Naive thymus-derived CD4-positive, alpha-beta T cell (primary cell): ENCODE measurements around the gene RSAD1. TPM values are rescaled to one million over a fixed set of nuclear protein-coding genes. Genes with fewer than 3 reads are reported as not detected.

ENCODE experiments used
- ATAC-seq: fragments of 150-1000 bp; cut with Tn5 transposase; 2 replicates; pipeline ENCODE4 v1.10.0; 2021; ENCODE audit warnings: mild to moderate bottlenecking, moderate library complexity
- CTCF ChIA-PET: fragments of 350-600 bp; sonication (Branson Sonifier 250); formaldehyde crosslinking; loops from one replicate; lab custom pipeline; 2021; ENCODE audit warnings: antibody characterized with exemption; lab: Charles Lee
- POLR2A ChIA-PET: fragments of 350-600 bp; sonication (Branson Sonifier 250); formaldehyde crosslinking; loops from one replicate; lab custom pipeline; 2021; ENCODE audit warnings: antibody characterized with exemption, inconsistent platforms; lab: Charles Lee
- DNase-seq, 9 donors: peaks; one replicate each; pipeline versions ENCODE4 v3.0.0 to v3.0.0-alpha.2; 2020 to 2022; ENCODE audit warnings: mixed read lengths in 1 of 9
- H3K27ac ChIP-seq: one replicate; pipeline ENCODE4 v1.7.0; 2013; ENCODE audit warnings: mild to moderate bottlenecking, low read depth, low read length, moderate library complexity
- H3K27me3 ChIP-seq, 2 donors: one replicate each; pipeline ENCODE4 v1.7.0; 2013; ENCODE audit warnings: low read length in 2 of 2, mild to moderate bottlenecking in 2 of 2, moderate library complexity in 2 of 2; ENCODE audit not compliant: control insufficient read depth in 2 of 2, insufficient read depth in 2 of 2
- H3K36me3 ChIP-seq, 3 experiments: 1 replicate in 2 of 3; 2 replicates in 1 of 3; pipeline ENCODE4 v1.7.0; 2013; ENCODE audit warnings: low read length in 3 of 3, mild to moderate bottlenecking in 3 of 3, moderate library complexity in 1 of 3; ENCODE audit not compliant: insufficient read depth in 3 of 3, control insufficient read depth in 2 of 3
- H3K4me1 ChIP-seq, 2 donors: one replicate each; pipeline ENCODE4 v1.7.0; 2013; ENCODE audit warnings: low read length in 2 of 2, mild to moderate bottlenecking in 2 of 2, moderate library complexity in 1 of 2; ENCODE audit not compliant: control insufficient read depth in 2 of 2, insufficient read depth in 2 of 2
- H3K4me3 ChIP-seq: 2 replicates; pipeline ENCODE4 v1.7.0; 2013; ENCODE audit warnings: mild to moderate bottlenecking, low read length
- H3K9me3 ChIP-seq, 3 experiments: 1 replicate in 2 of 3; 2 replicates in 1 of 3; pipeline ENCODE4 v1.7.0; 2013; ENCODE audit warnings: low read length in 3 of 3; ENCODE audit not compliant: control insufficient read depth in 2 of 3
- H3K27ac Mint-ChIP-seq, 9 donors: one replicate each; pipeline ENCODE4 v1.8.0; 2020 to 2022; ENCODE audit warnings: mixed read lengths in 9 of 9, mild to moderate bottlenecking in 8 of 9, moderate library complexity in 5 of 9, inconsistent platforms in 2 of 9
- H3K27me3 Mint-ChIP-seq, 5 donors: one replicate each; pipeline ENCODE4 v1.8.0; 2021 to 2022; ENCODE audit warnings: mixed read lengths in 5 of 5, mild to moderate bottlenecking in 1 of 5
- H3K36me3 Mint-ChIP-seq, 5 donors: one replicate each; pipeline ENCODE4 v1.8.0; 2020 to 2022; ENCODE audit warnings: mixed read lengths in 5 of 5, mild to moderate bottlenecking in 3 of 5, inconsistent platforms in 1 of 5
- H3K4me1 Mint-ChIP-seq, 7 donors: one replicate each; pipeline ENCODE4 v1.8.0; 2020 to 2022; ENCODE audit warnings: mixed read lengths in 7 of 7, mild to moderate bottlenecking in 3 of 7, inconsistent platforms in 1 of 7
- H3K4me3 Mint-ChIP-seq, 10 donors: one replicate each; pipeline ENCODE4 v1.8.0; 2020 to 2022; ENCODE audit warnings: mild to moderate bottlenecking in 10 of 10, mixed read lengths in 10 of 10, moderate library complexity in 6 of 10, inconsistent platforms in 2 of 10
- H3K9me3 Mint-ChIP-seq, 11 donors: one replicate each; pipeline ENCODE4 v1.8.0; 2020 to 2022; ENCODE audit warnings: mixed read lengths in 11 of 11, mild to moderate bottlenecking in 4 of 11, inconsistent platforms in 1 of 11, moderate library complexity in 1 of 11
- intact Hi-C, 2 donors: fragments of 100-400 bp; cut with micrococcal nuclease; formaldehyde crosslinking; loops; one replicate each; pipeline ENCODE4 v1.15.1; 2023
- polyA plus RNA-seq, 2 donors: library from polyadenylated mRNA; unstranded; fragments of 300-500 nt; fragmentation: Illumina TruSeq; gene quantifications; one replicate each; pipeline ENCODE4 v1.2.3, GENCODE V29; 2021
- total RNA-seq, 6 experiments: library from RNA in 5 of 6; stranded (reverse) in 5 of 6; gene quantifications; 1 replicate in 5 of 6; 2 replicates in 1 of 6; pipeline ENCODE4 v1.2.3 and lab custom pipeline; 2021 to 2026

Gene RSAD1
- total and polyA plus RNA-seq, 7 experiments from 2014 or later = 38.3 to 91.0 (median 56.8) TPM

GRCh38 chr17:50495217-50495823 is 16.7 kb downstream of the RSAD1 start:
- no peaks in the 10 kb centered on the region for H3K36me3 Mint-ChIP-seq

GRCh38 chr17:50495918-50496317 is 17.3 kb downstream of the RSAD1 start:
- peaks cover 0 to 2% (median 0%) of the 10 kb centered on the region in 7 donors for H3K4me1 Mint-ChIP-seq
- intact Hi-C loops = no loop called here
- H3K36me3 Mint-ChIP-seq = no peaks in the 10 kb centered on the region
- ChIA-PET CTCF (no interaction called here), POLR2A (no interaction called here)
- DNase-seq = no peak
- H3K4me3 Mint-ChIP-seq = no peak overlapping the region
- H3K27me3 Mint-ChIP-seq = peaks cover 0 to 7% (median 0%) of the 10 kb centered on the region in 5 donors
- Histone ChIP-seq H3K9me3 (no peaks in the 10 kb centered on the region), H3K36me3 (no peaks in the 10 kb centered on the region), H3K27me3 (no peaks in the 10 kb centered on the region), H3K4me1 (no peaks in the 10 kb centered on the region), H3K4me3 (no peak overlapping the region), H3K27ac (no peak overlapping the region)
- H3K9me3 Mint-ChIP-seq = no peaks in the 10 kb centered on the region
- H3K27ac Mint-ChIP-seq = no peak overlapping the region
- no peak for ATAC-seq

More at GRCh38 chr17:50495217-50495823, 16.7 kb downstream of the RSAD1 start:
- Mint-ChIP-seq H3K9me3 (no peaks in the 10 kb centered on the region), H3K4me1 (peaks cover 0 to 2% (median 0%) of the 10 kb centered on the region in 7 donors), H3K27ac (no peak overlapping the region), H3K4me3 (no peak overlapping the region), H3K27me3 (peaks cover 0 to 7% (median 0%) of the 10 kb centered on the region in 5 donors)
- Histone ChIP-seq H3K9me3 (no peaks in the 10 kb centered on the region), H3K36me3 (no peaks in the 10 kb centered on the region), H3K27ac (no peak overlapping the region), H3K4me1 (no peaks in the 10 kb centered on the region), H3K27me3 (no peaks in the 10 kb centered on the region), H3K4me3 (no peak overlapping the region)
- intact Hi-C loops = no loop called here
- DNase-seq (no peak), ATAC-seq (no peak)
- POLR2A ChIA-PET = no interaction called here
- CTCF ChIA-PET = interaction anchor here (0.6 kb wide), 1 partner anchor 19 kb away, joined by 3 read pairs; no protein-coding TSS in a partner anchor

GRCh38 chr17:50498021-50498874 is 19.6 kb downstream of the RSAD1 start:
- H3K36me3 ChIP-seq = no peaks in the 10 kb centered on the region
- no peak for ATAC-seq
- Mint-ChIP-seq H3K27ac (peak overlapping the region in 1 of 9 donors; percentile 25), H3K27me3 (peaks cover 0 to 7% (median 0%) of the 10 kb centered on the region in 5 donors), H3K36me3 (no peaks in the 10 kb centered on the region), H3K4me3 (no peak overlapping the region), H3K4me1 (peaks cover 0 to 6% (median 0%) of the 10 kb centered on the region in 7 donors), H3K9me3 (no peaks in the 10 kb centered on the region)
- POLR2A ChIA-PET = no interaction called here
- DNase-seq = no peak
- H3K4me1 ChIP-seq = no peaks in the 10 kb centered on the region
- CTCF ChIA-PET = interaction anchor here (0.8 kb wide), 1 partner anchor 19 kb away, joined by 3 read pairs; no protein-coding TSS in a partner anchor
- no peaks in the 10 kb centered on the region for H3K27me3 ChIP-seq
- no peak overlapping the region for H3K4me3 ChIP-seq
- no peaks in the 10 kb centered on the region for H3K9me3 ChIP-seq
- no peak overlapping the region for H3K27ac ChIP-seq
- intact Hi-C loops = no loop called here

- intact Hi-C loops = no loop called here
- H3K4me3 ChIP-seq = no peak overlapping the region
- Mint-ChIP-seq H3K4me3 (no peak overlapping the region), H3K9me3 (no peaks in the 10 kb centered on the region), H3K36me3 (no peaks in the 10 kb centered on the region), H3K4me1 (peaks cover 0 to 12% (median 6%) of the 10 kb centered on the region in 7 donors), H3K27me3 (peaks cover 0 to 7% (median 0%) of the 10 kb centered on the region in 5 donors), H3K27ac (no peak overlapping the region)
- ATAC-seq = no peak
- ChIA-PET POLR2A (no interaction called here), CTCF (interaction anchor here (0.7 to 0.8 kb wide), 2 partner anchors 12 to 20 kb away, joined by 3 read pairs; no protein-coding TSS in a partner anchor)
- H3K9me3 ChIP-seq = no peaks in the 10 kb centered on the region
- no peak for DNase-seq
- peaks cover 0 to 2% of the 10 kb centered on the region in 2 donors for H3K4me1 ChIP-seq
- H3K27ac ChIP-seq = no peak overlapping the region
- H3K27me3 ChIP-seq = no peaks in the 10 kb centered on the region
- no peaks in the 10 kb centered on the region for H3K36me3 ChIP-seq
Observed at GRCh38 chr17:50499270-50499669, 20.6 kb downstream of the RSAD1 start.

GRCh38 chr17:50499721-50500120 is 21.1 kb downstream of the RSAD1 start:
- Histone ChIP-seq H3K36me3 (no peaks in the 10 kb centered on the region), H3K4me1 (peaks cover 0 to 7% of the 10 kb centered on the region in 2 donors), H3K27me3 (no peaks in the 10 kb centered on the region), H3K9me3 (no peaks in the 10 kb centered on the region), H3K27ac (no peak overlapping the region), H3K4me3 (no peak overlapping the region)
- H3K4me1 Mint-ChIP-seq = peaks cover 0 to 16% (median 10%) of the 10 kb centered on the region in 7 donors
- DNase-seq (no peak), ATAC-seq (no peak)
- POLR2A ChIA-PET = interaction anchor here (1.5 kb wide), 1 partner anchor 20 kb away, joined by 3 read pairs; no protein-coding TSS in a partner anchor
- no peaks in the 10 kb centered on the region for H3K9me3 Mint-ChIP-seq
- intact Hi-C loops = no loop called here
- no peaks in the 10 kb centered on the region for H3K36me3 Mint-ChIP-seq
- H3K27me3 Mint-ChIP-seq = peaks cover 0 to 7% (median 0%) of the 10 kb centered on the region in 5 donors
- H3K27ac Mint-ChIP-seq = no peak overlapping the region
- H3K4me3 Mint-ChIP-seq = no peak overlapping the region
- CTCF ChIA-PET = interaction anchor here (0.7 to 2.3 kb wide), 2 partner anchors 12 to 18 kb away, joined by 3 to 7 read pairs; no protein-coding TSS in a partner anchor

- Histone ChIP-seq H3K4me3 (no peak overlapping the region), H3K4me1 (peaks cover 0 to 8% of the 10 kb centered on the region in 2 donors), H3K27me3 (no peaks in the 10 kb centered on the region), H3K9me3 (no peaks in the 10 kb centered on the region), H3K36me3 (no peaks in the 10 kb centered on the region), H3K27ac (no peak overlapping the region)
- intact Hi-C loops = loop anchor here in 1 of 2 donors (1.0 kb wide), 2 partner anchors 23 to 139 kb away; partner anchors contain the start of gene RSAD1
- ATAC-seq = no peak
- ChIA-PET CTCF (interaction anchor here (0.6 to 2.5 kb wide), 5 partner anchors 16 to 55 kb away, joined by 3 to 13 read pairs (median 7); partner anchors contain the start of gene RSAD1), POLR2A (interaction anchor here (0.9 to 1.5 kb wide), 3 partner anchors 8 to 21 kb away, joined by 3 to 5 read pairs (median 3); no protein-coding TSS in a partner anchor)
- peaks cover 0 to 3% (median 0%) of the 10 kb centered on the region in 5 donors for H3K27me3 Mint-ChIP-seq
- no peaks in the 10 kb centered on the region for H3K9me3 Mint-ChIP-seq
- peak in 1 of 9 donors; percentile 18 for DNase-seq
- H3K4me3 Mint-ChIP-seq = no peak overlapping the region
- no peaks in the 10 kb centered on the region for H3K36me3 Mint-ChIP-seq
- H3K4me1 Mint-ChIP-seq = peaks cover 0 to 23% (median 13%) of the 10 kb centered on the region in 7 donors
- H3K27ac Mint-ChIP-seq = no peak overlapping the region
Observed at GRCh38 chr17:50501054-50501453, 22.4 kb downstream of the RSAD1 start.
